IPS DF 6.9 (cell line): ENCODE measurements around the gene EMD.
A peak's percentile ranks its signal among the peaks of the same experiment; 100 is the strongest.

Experiments used
- DNase-seq: peaks from one replicate; pipeline ENCODE4 v3.0.0-alpha.2; 2013; ENCODE audit warnings: low read depth, low spot score
- H3K27ac ChIP-seq: one replicate; pipeline ENCODE4 v1.5.1; 2013; ENCODE audit warnings: low read length, control low read depth
- H3K27me3 ChIP-seq: 2 replicates; pipeline ENCODE4 v1.6.1; 2013; ENCODE audit warnings: mild to moderate bottlenecking, low read length; ENCODE audit not compliant: control insufficient read depth, insufficient read depth
- H3K36me3 ChIP-seq: 2 replicates; pipeline ENCODE4 v1.6.1; 2013; ENCODE audit warnings: low read length; ENCODE audit not compliant: control insufficient read depth, insufficient read depth
- H3K4me1 ChIP-seq: 2 replicates; pipeline ENCODE4 v1.6.1; 2013; ENCODE audit warnings: low read length; ENCODE audit not compliant: control insufficient read depth, insufficient read depth
- H3K4me3 ChIP-seq: 2 replicates; pipeline ENCODE4 v1.5.1; 2013; ENCODE audit warnings: mild to moderate bottlenecking, low read length
- H3K9me3 ChIP-seq: 2 replicates; pipeline ENCODE4 v1.6.1; 2013; ENCODE audit warnings: low read length, inconsistent platforms; ENCODE audit not compliant: control insufficient read depth, insufficient read depth
- WGBS: extraction: QIAGEN DNeasy Blood & Tissue Kit; methylation state at CpG from one replicate; pipeline ENCODE4 v1.1.7; 2013; ENCODE audit warnings: mixed read lengths, missing lambda C conversion rate; ENCODE audit not compliant: insufficient read length, insufficient coverage; 5-methylcytosine and 5-hydroxymethylcytosine counted together

EMD gene

DNA sequence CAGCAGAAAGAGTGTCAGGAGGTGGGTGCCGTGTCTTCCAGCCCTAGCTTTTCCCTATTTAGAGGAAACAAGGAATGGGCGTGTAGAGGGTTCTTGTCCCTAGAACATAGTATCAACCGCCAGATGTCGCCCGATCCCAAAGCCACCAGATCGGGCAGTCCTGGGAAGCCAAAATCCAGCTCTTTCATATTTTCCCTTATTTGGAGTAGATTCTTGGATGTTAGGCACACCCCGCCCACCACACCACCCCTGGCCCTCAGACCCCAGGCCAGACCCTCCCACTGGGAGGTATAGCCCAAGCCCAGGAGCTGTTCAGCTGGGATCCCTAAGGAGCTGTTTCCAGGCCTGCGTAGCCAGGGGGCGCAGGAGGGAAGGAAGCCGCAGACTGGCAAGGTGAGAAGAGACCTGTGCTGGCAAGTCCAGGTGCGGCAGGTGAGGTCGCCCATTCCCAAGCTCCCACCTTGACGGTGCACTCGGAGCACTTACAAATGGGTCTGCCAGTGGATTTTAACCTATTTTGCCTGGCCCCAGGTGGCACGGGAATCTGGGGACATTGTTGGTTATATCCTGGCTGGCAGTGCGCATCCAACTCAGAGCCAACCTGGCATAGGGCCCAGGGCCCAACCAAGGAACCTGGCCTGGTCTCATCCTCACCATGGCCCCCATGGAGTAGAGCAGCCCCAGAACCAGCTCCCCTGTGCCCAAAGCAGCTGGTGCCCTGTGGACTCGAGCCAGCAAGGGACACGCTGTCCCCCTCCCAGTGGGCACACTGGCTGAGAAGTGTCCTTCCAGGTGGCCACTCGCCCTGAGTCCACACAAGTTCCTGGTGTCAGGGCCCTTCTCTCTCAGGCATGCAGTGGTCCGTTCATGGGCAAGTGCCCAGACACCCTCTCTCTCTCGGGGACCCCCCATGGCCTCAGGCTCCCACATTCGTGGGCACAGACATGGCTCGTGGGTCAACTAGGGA is 5.5 kb upstream of the EMD start:
- no peak for DNase-seq
- H3K4me3 ChIP-seq, result peak overlapping the region; percentile 33; the same call in 1 of the 2 replicates
- no peaks in the 10 kb centered on the region for H3K9me3 ChIP-seq
- peaks cover 11% of the 10 kb centered on the region for H3K4me1 ChIP-seq
- WGBS, result no CpG with 5 or more reads among the region's 23 CpGs
- peaks cover 4% of the 10 kb centered on the region for H3K36me3 ChIP-seq
- H3K27ac ChIP-seq, result no peak overlapping the region
- H3K27me3 ChIP-seq, result no peaks in the 10 kb centered on the region

GRCh38 chrX:154374313-154375155 is 4.6 kb upstream of the EMD start, which contains the start of gene FLNA:
FLNA (minus strand) TSS chrX:154374634; CDS start chrX:154371245, 3,389 bp downstream.
- H3K27me3 ChIP-seq, result no peaks in the 10 kb centered on the region
- no CpG with 5 or more reads among the region's 95 CpGs for WGBS
- no peak for DNase-seq
- peaks cover 11% of the 10 kb centered on the region for H3K4me1 ChIP-seq
- H3K4me3 ChIP-seq, result peak within 1 kb of the TSS; percentile 33; the same call in 1 of the 2 replicates
- H3K9me3 ChIP-seq, result no peaks in the 10 kb centered on the region
- peaks cover 4% of the 10 kb centered on the region; the same call in 1 of the 2 replicates for H3K36me3 ChIP-seq
- H3K27ac ChIP-seq, result no peak within 1 kb of the TSS

- no CpG with 5 or more reads among the region's 10 CpGs for WGBS
- DNase-seq, result no peak
- Histone ChIP-seq H3K4me3 (peak overlapping the region; percentile 32; the same call in 1 of the 2 replicates), H3K4me1 (peaks cover 11% of the 10 kb centered on the region), H3K9me3 (no peaks in the 10 kb centered on the region), H3K27me3 (no peaks in the 10 kb centered on the region), H3K36me3 (peaks cover under 1% of the 10 kb centered on the region; the same call in 1 of the 2 replicates), H3K27ac (no peak overlapping the region)
Observed at GRCh38 chrX:154375156-154375504, 4.0 kb upstream of the EMD start.

DNA sequence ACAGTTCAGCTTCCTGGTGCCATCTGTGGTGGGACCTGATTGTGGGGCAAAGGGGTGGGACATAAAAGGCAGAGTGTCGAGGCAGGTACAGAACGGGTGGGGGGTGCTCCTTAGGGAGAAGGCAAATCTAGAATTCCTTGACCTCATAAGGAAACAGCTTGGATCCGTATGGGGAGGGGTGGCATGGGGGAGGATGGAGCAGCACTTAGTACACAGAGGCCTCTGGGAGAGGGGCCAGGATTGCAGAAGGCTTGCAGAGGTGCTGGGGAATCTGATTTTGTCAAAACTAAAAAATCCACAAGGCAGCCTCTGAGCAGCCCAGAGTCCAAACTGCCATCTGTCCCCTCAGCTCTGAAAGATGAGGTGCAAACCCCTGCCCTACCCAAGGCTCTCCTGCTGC is 2.3 kb upstream of the EMD start:
- H3K27me3 ChIP-seq, result no peaks in the 10 kb centered on the region
- H3K4me3 ChIP-seq, result no peak overlapping the region
- H3K27ac ChIP-seq, result no peak overlapping the region
- peaks cover 3% of the 10 kb centered on the region; the same call in 1 of the 2 replicates for H3K36me3 ChIP-seq
- H3K9me3 ChIP-seq, result no peaks in the 10 kb centered on the region
- no CpG with 5 or more reads among the region's 3 CpGs for WGBS
- H3K4me1 ChIP-seq, result peaks cover 12% of the 10 kb centered on the region
- no peak for DNase-seq

DNA sequence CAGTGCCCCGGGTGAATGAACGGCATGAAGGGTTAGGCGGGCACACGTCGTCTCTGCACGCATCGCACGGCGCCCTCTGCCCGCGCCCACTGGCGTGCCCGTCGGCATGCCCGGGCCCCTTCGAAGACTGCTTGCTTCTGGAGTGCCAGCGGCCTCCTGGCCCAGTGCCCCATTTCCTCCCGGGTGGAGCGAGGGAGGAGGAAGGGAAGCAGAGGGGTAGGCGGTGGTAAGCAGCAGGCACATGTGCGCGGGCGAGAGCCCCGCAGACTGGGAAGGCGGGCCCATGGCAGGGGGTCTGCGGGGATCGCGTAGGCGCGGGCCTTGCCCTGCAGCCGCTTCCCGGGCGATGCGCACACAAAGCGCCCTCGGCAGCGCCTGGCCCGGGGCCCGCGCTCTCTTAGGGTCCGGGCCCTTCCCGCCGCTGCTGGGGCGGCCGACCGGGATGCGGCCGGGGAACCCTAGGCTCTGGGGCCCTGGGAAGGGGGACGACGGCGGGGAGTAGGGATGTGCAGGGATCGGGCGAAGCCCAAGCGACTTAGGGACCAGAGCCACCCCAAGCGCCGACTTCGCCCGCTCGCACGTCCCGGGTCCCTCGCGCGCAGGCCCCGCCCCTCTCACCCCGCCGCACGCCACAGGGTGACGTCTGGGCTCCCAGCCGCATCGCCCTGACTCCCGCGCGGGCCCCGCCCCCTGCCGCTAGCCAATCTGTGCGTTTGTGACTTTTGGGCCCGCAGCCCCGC is 866 bp upstream of the EMD start:
- Histone ChIP-seq H3K27ac (no peak overlapping the region), H3K9me3 (no peaks in the 10 kb centered on the region)
- peak; percentile 73 for DNase-seq

GRCh38 chrX:154379569-154379951 is 465 bp downstream of the EMD start:
- Histone ChIP-seq H3K36me3 (peaks cover 5% of the 10 kb centered on the region; the same call in 1 of the 2 replicates), H3K4me3 (peak overlapping the region; percentile 89), H3K9me3 (no peaks in the 10 kb centered on the region), H3K27ac (no peak overlapping the region), H3K27me3 (no peaks in the 10 kb centered on the region), H3K4me1 (peaks cover 8% of the 10 kb centered on the region)
- WGBS, result no CpG with 5 or more reads among the region's 38 CpGs
- DNase-seq, result no peak

More for the DNA sequence above, 866 bp upstream of the EMD start:
- H3K4me3 ChIP-seq, result peak overlapping the region; percentile 45; the same call in 1 of the 2 replicates
- H3K27me3 ChIP-seq, result no peaks in the 10 kb centered on the region
- H3K36me3 ChIP-seq, result peaks cover 5% of the 10 kb centered on the region; the same call in 1 of the 2 replicates
- H3K4me1 ChIP-seq, result peaks cover 11% of the 10 kb centered on the region
- no CpG with 5 or more reads among the region's 79 CpGs for WGBS

- no peak for DNase-seq
- no peaks in the 10 kb centered on the region for H3K27me3 ChIP-seq
- peaks cover 7% of the 10 kb centered on the region; the same call in 1 of the 2 replicates for H3K4me1 ChIP-seq
- H3K36me3 ChIP-seq, result peaks cover 5% of the 10 kb centered on the region; the same call in 1 of the 2 replicates
- H3K4me3 ChIP-seq, result peak overlapping the region; percentile 89; the same call in 1 of the 2 replicates
- no peak overlapping the region for H3K27ac ChIP-seq
- no CpG with 5 or more reads among the region's 13 CpGs for WGBS
- no peaks in the 10 kb centered on the region for H3K9me3 ChIP-seq
Observed at GRCh38 chrX:154380153-154380552, 1.1 kb downstream of the EMD start.

DNA sequence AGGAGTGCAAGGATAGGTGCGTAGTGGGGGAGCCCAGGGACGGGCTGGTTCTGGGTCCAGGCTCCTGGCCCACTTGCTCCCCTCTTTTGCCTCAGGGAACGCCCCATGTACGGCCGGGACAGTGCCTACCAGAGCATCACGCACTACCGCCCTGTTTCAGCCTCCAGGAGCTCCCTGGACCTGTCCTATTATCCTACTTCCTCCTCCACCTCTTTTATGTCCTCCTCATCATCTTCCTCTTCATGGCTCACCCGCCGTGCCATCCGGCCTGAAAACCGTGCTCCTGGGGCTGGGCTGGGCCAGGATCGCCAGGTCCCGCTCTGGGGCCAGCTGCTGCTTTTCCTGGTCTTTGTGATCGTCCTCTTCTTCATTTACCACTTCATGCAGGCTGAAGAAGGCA is 1.7 kb downstream of the EMD start:
- DNase-seq, result no peak
- Histone ChIP-seq H3K36me3 (peaks cover 5% of the 10 kb centered on the region; the same call in 1 of the 2 replicates), H3K4me3 (no peak overlapping the region; the same call in 1 of the 2 replicates), H3K4me1 (peaks cover 7% of the 10 kb centered on the region; the same call in 1 of the 2 replicates), H3K27ac (no peak overlapping the region), H3K9me3 (no peaks in the 10 kb centered on the region), H3K27me3 (no peaks in the 10 kb centered on the region)
- WGBS, result no CpG with 5 or more reads among the region's 14 CpGs

- WGBS, result no CpG with 5 or more reads among the region's 6 CpGs
- H3K9me3 ChIP-seq, result no peaks in the 10 kb centered on the region
- H3K4me1 ChIP-seq, result peaks cover 7% of the 10 kb centered on the region; the same call in 1 of the 2 replicates
- no peak overlapping the region for H3K4me3 ChIP-seq
- H3K27me3 ChIP-seq, result no peaks in the 10 kb centered on the region
- peaks cover 5% of the 10 kb centered on the region; the same call in 1 of the 2 replicates for H3K36me3 ChIP-seq
- no peak for DNase-seq
- no peak overlapping the region for H3K27ac ChIP-seq
Observed at GRCh38 chrX:154381271-154381670, 2.2 kb downstream of the EMD start.
